GM12878 (cell line): Measurements from ENCODE around the gene FAM163A. TPM values are rescaled to one million over a fixed set of nuclear protein-coding genes. Genes with fewer than 3 reads are reported as not detected.

Source experiments
- ATAC-seq: fragments of 200-7000 bp; cut with Tn5 transposase; 3 replicates; pipeline ENCODE4 v1.9.1; 2020; ENCODE audit warnings: mild to moderate bottlenecking, moderate library complexity
- BruUV-seq: library from RNA; stranded (reverse); fragments of 400-500 nt; replicated peaks from 2 replicates; lab custom pipeline; 2021; lab: Mats Ljungman, UMichigan
- CTCF ChIA-PET: fragments of 300-600 bp; sonication (Branson Sonifier 250); formaldehyde crosslinking; extraction: SDS; loops from one replicate; lab custom pipeline; 2021; ENCODE audit warnings: inconsistent platforms; lab: Yijun Ruan, JAX
- POLR2A ChIA-PET: fragments of 350-600 bp; formaldehyde crosslinking; extraction: SDS; loops from one replicate; lab custom pipeline; 2021; ENCODE audit warnings: inconsistent platforms; lab: Charles Lee
- RAD21 ChIA-PET: fragments of 300-600 bp; sonication (Branson Sonifier 250); formaldehyde crosslinking; loops from one replicate; lab custom pipeline; 2023; ENCODE audit warnings: antibody characterized with exemption; ENCODE audit not compliant: unreplicated experiment; lab: Charles Lee
- SMC1A ChIA-PET: fragments of 300-600 bp; sonication (Branson Sonifier 250); formaldehyde crosslinking; loops from one replicate; lab custom pipeline; 2023; ENCODE audit not compliant: unreplicated experiment, uncharacterized antibody; lab: Charles Lee
- DNase-seq: peaks from one replicate; pipeline ENCODE4 v3.0.0-alpha.2; 2011; ENCODE audit warnings: low read depth, low spot score
- FAIRE-seq: peaks from 3 replicates; lab custom pipeline; 2011; peaks lifted over from hg19 to GRCh38; lab: Jason Lieb, UNC
- H2AFZ ChIP-seq: 2 replicates; pipeline ENCODE4 v1.6.0; 2011; ENCODE audit warnings: low read depth, low read length, control low read depth; ENCODE audit not compliant: control insufficient read depth
- H3K27ac ChIP-seq: 2 replicates; pipeline ENCODE4 v1.5.1; 2011; ENCODE audit warnings: control low read depth; ENCODE audit not compliant: control insufficient read depth, insufficient read depth
- H3K27me3 ChIP-seq, 2 experiments: replicated peaks in 1 of 2; 2 replicates each; pipeline versions ENCODE4 v1.6.0 to v1.6.1; 2011; ENCODE audit warnings: low read length in 1 of 2; ENCODE audit not compliant: control insufficient read depth in 2 of 2, insufficient read depth in 2 of 2
- H3K36me3 ChIP-seq, 2 experiments: 2 replicates each; pipeline ENCODE4 v1.5.1; 2011; ENCODE audit warnings: low read length in 1 of 2; ENCODE audit not compliant: control insufficient read depth in 2 of 2, insufficient read depth in 2 of 2
- H3K4me1 ChIP-seq: 2 replicates; pipeline ENCODE4 v1.6.1; 2011; ENCODE audit warnings: mild to moderate bottlenecking, low read length, moderate library complexity, mixed read lengths; ENCODE audit not compliant: control insufficient read depth, insufficient read depth
- H3K4me2 ChIP-seq: 2 replicates; pipeline ENCODE4 v1.6.0; 2011; ENCODE audit warnings: control low read depth; ENCODE audit not compliant: control insufficient read depth, insufficient read depth
- H3K4me3 ChIP-seq: fragments of 200-600 bp; sonication (generic); 2 replicates; pipeline ENCODE4 v1.5.1; 2016
- H3K79me2 ChIP-seq: 2 replicates; pipeline ENCODE4 v1.6.0; 2011; ENCODE audit warnings: low read length; ENCODE audit not compliant: control insufficient read depth, insufficient read depth
- H3K9ac ChIP-seq: 2 replicates; pipeline ENCODE4 v1.8.0; 2011; ENCODE audit warnings: low read length, control low read depth, mixed read lengths; ENCODE audit not compliant: control insufficient read depth, insufficient read depth
- H3K9me3 ChIP-seq: replicated peaks from 3 replicates; pipeline ENCODE4 v1.5.1; 2011; ENCODE audit warnings: mild to moderate bottlenecking, low read length; ENCODE audit not compliant: control insufficient read depth, insufficient read depth
- H4K20me1 ChIP-seq: 2 replicates; pipeline ENCODE4 v1.6.0; 2011; ENCODE audit not compliant: control insufficient read depth, insufficient read depth
- KDM1A ChIP-seq: fragments of 200-600 bp; sonication (generic); IDR thresholded peaks from 2 replicates; pipeline ENCODE4 v1.6.1; 2016; ENCODE audit warnings: borderline replicate concordance
- NRF1 ChIP-seq: conservative IDR thresholded peaks from 2 replicates; pipeline ENCODE4 v1.6.1; 2011; ENCODE audit warnings: mild to moderate bottlenecking, low read depth, low read length, improper control_type of control experiment
- POLR2AphosphoS5 ChIP-seq: IDR thresholded peaks from 2 replicates; pipeline ENCODE4 v1.6.1; 2011; ENCODE audit warnings: mild to moderate bottlenecking, low read length, inconsistent platforms
- SUPT20H ChIP-seq: IDR thresholded peaks from 2 replicates; pipeline ENCODE4 v1.6.1; 2011; ENCODE audit warnings: low read depth, mild to moderate bottlenecking, low read length, moderate library complexity, borderline replicate concordance; ENCODE audit not compliant: control insufficient read depth
- TAF1 ChIP-seq: IDR thresholded peaks from 2 replicates; pipeline ENCODE4 v1.6.1; 2011; ENCODE audit warnings: mild to moderate bottlenecking, low read depth, low read length, borderline replicate concordance
- TCF7 ChIP-seq: IDR thresholded peaks from 2 replicates; pipeline ENCODE4 v1.6.1; 2014; ENCODE audit warnings: antibody characterized with exemption, borderline replicate concordance
- USF2 ChIP-seq: IDR thresholded peaks from 2 replicates; pipeline ENCODE4 v1.6.1; 2011; ENCODE audit warnings: low read depth, low read length, improper control_type of control experiment, borderline replicate concordance
- WRNIP1 ChIP-seq: IDR thresholded peaks from 2 replicates; pipeline ENCODE4 v1.6.1; 2011; ENCODE audit warnings: low read depth, low read length, improper control_type of control experiment, borderline replicate concordance
- ZBED1 ChIP-seq: IDR thresholded peaks from 2 replicates; pipeline ENCODE4 v1.6.1; 2016; ENCODE audit warnings: borderline replicate concordance
- ZNF622 ChIP-seq: fragments of 450-650 bp; IDR thresholded peaks from 2 replicates; pipeline ENCODE4 v1.6.1; 2017; ENCODE audit warnings: mild to moderate bottlenecking, inconsistent platforms
- WGBS: methylation state at CpG from one replicate; pipeline ENCODE4 v1.1.6; 2016; ENCODE audit warnings: low lambda C conversion rate; ENCODE audit not compliant: insufficient replicate concordance, insufficient coverage; ENCODE audit errors: missing lambda C conversion rate; 5-methylcytosine and 5-hydroxymethylcytosine counted together
- in situ Hi-C: fragments of 300-500 bp; cut with MboI; formaldehyde crosslinking; loops from 9 replicates; pipeline ENCODE4 v1.14.3; 2018; ENCODE audit warnings: mixed read lengths
- intact Hi-C: fragments of 100-400 bp; cut with micrococcal nuclease; formaldehyde crosslinking; loops from one replicate; pipeline ENCODE4 v1.14.2; 2022; ENCODE audit not compliant: unreplicated experiment
- polyA plus RNA-seq, 11 experiments: library from polyadenylated mRNA; depleted of rRNA in 4 of 11; unstranded in 6 of 11; stranded (reverse) in 5 of 11; fragments of >200 nt; fragmentation: Nextera tagmentation in 4 of 11; fragmentation: Illumina TruSeq in 1 of 11; extraction: Ambion mirVana in 4 of 11; extraction: Trizol in 1 of 11; gene quantifications; 1 replicate in 1 of 11; 2 replicates in 10 of 11; pipeline versions ENCODE4 v1.2.1 to v1.2.3, GENCODE V29; 2011 to 2016; ENCODE audit warnings: inconsistent platforms in 2 of 11, missing spikeins in 2 of 11, low read depth in 1 of 11
- total RNA-seq, 4 experiments: library from RNA; depleted of rRNA in 3 of 4; stranded (reverse); fragments of >200 nt in 3 of 4; fragmentation: Illumina TruSeq in 1 of 4; extraction: Trizol in 1 of 4; gene quantifications; 2 replicates each; pipeline versions ENCODE4 v1.2.1 to v1.2.3, GENCODE V29; 2013 to 2021
- TF ChIP-seq, protein P1 (sequence below): fragments of 450-650 bp; IDR thresholded peaks from 2 replicates; pipeline ENCODE4 v1.6.1; 2017; ENCODE audit warnings: low read depth, mild to moderate bottlenecking, moderate library complexity

The FAM163A gene
- total and polyA plus RNA-seq, 10 of the 15 experiments (the other 5 are each of a cell fraction or from before 2014, with no cell fraction given), result not detected

DNA sequence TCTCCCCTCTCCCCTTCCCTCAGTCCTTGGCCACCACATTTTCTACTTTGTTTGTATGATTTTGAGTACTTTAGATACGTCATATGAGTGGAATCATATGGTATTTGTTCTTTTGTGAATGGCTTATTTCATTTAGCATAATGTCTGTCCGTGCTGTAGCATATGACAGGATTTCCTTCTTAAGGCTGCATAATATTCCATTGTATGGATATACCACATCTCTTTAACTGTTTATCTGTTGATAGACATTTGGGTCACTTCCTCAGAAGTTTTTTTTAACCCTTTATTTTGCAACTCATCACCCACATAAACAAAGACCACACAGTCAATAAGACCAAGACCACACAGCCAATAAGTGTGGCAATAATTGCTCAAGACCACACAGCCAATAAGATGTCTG, 24.9 kb downstream of the FAM163A start (continued):
- TF ChIP-seq USF2 (no peak), ZBED1 (no peak), ZNF622 (no peak)
- TF ChIP-seq, protein P1, sequence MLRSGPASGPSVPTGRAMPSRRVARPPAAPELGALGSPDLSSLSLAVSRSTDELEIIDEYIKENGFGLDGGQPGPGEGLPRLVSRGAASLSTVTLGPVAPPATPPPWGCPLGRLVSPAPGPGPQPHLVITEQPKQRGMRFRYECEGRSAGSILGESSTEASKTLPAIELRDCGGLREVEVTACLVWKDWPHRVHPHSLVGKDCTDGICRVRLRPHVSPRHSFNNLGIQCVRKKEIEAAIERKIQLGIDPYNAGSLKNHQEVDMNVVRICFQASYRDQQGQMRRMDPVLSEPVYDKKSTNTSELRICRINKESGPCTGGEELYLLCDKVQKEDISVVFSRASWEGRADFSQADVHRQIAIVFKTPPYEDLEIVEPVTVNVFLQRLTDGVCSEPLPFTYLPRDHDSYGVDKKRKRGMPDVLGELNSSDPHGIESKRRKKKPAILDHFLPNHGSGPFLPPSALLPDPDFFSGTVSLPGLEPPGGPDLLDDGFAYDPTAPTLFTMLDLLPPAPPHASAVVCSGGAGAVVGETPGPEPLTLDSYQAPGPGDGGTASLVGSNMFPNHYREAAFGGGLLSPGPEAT, result no peak

GRCh38 chr1:179770887-179771502, 27.9 kb downstream of the FAM163A start:
- in situ Hi-C loops, result no loop called here
- ChIA-PET SMC1A (interaction anchor here (1.0 kb wide), 1 partner anchor 9 kb away, joined by 3 read pairs; no protein-coding TSS in a partner anchor), POLR2A (no interaction called here), RAD21 (interaction anchor here (1.2 kb wide), 1 partner anchor 39 kb away, joined by 4 read pairs; no protein-coding TSS in a partner anchor), CTCF (interaction anchor here (0.9 kb wide), 1 partner anchor 44 kb away, joined by 3 read pairs; no protein-coding TSS in a partner anchor)
- H3K9me3 ChIP-seq, result no peaks in the 10 kb centered on the region
- no peak for ATAC-seq
- H3K79me2 ChIP-seq, result no peaks in the 10 kb centered on the region
- H3K4me2 ChIP-seq, result no peak overlapping the region
- 31% methylated on average over 9 of the region's 9 CpGs for WGBS
- H3K27ac ChIP-seq, result no peak overlapping the region
- TF ChIP-seq TAF1 (no peak), POLR2AphosphoS5 (no peak), NRF1 (no peak), ZNF622 (no peak), SUPT20H (no peak), WRNIP1 (no peak), TCF7 (no peak), KDM1A (no peak)
- H3K36me3 ChIP-seq, result no peaks in the 10 kb centered on the region
- no peak overlapping the region for H3K4me3 ChIP-seq
- no peak for FAIRE-seq
- no TSS peak for BruUV-seq
- no peaks in the 10 kb centered on the region for H4K20me1 ChIP-seq
- no peak overlapping the region for H2AFZ ChIP-seq
- DNase-seq, result no peak
- intact Hi-C loops, result no loop called here
- no peaks in the 10 kb centered on the region for H3K27me3 ChIP-seq
- H3K4me1 ChIP-seq, result no peaks in the 10 kb centered on the region
- H3K9ac ChIP-seq, result no peak overlapping the region
